ENCODE measurements around the gene NIPA2. TPM values are rescaled to one million over a fixed set of nuclear protein-coding genes. Genes with fewer than 3 reads are reported as not detected.

The NIPA2 gene
- total RNA-seq, 2 donors from 2014 or later = 57.0 to 58.3 TPM

DNA sequence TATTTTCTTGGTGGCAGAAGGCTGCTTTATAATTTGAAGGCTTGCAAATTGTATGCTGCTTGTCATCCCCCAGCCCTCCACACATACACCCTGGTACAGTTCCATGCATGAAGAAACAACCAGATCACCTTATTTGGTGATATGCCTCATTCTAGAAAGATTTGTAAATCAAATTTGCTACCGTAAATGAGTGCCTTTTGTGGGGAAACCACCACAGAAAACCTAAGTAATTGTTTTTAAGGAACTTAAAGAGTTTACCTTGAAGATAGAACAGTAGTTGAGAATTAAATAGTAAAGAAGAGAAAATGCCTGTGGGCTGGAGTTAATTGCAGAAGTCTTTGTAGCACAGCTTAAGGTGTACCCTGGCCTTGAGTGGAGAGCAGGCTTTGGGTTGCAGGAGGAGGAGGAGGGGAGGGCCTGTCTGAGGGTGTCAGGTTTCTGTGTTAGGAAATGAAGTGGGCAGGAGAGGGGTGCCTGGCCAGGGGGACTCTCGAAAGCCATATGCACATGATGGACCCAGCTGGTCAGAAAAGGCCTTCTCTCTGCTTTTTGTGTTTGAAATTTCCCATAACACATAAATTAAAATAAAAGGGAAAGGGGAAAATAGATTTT is 6.9 kb downstream of the NIPA2 start:
- DNase-seq = peak; percentile 72
- Histone ChIP-seq H3K4me3 (ENCODE audit: low read length) (no peak overlapping the region), H3K9ac (ENCODE audit: extremely low read depth, low read length, poor library complexity, severe bottlenecking) (no peak overlapping the region), H3K9me3 (ENCODE audit: control insufficient read depth, low read length) (no peaks in the 10 kb centered on the region), H3K36me3 (ENCODE audit: control insufficient read depth, insufficient read depth, low read length) (peaks cover 73% of the 10 kb centered on the region), H3K4me1 (ENCODE audit: control insufficient read depth, insufficient read depth, low read length) (peaks cover 3% of the 10 kb centered on the region), H3K27ac (ENCODE audit: low read depth, low read length) (no peak overlapping the region), H3K27me3 (ENCODE audit: control insufficient read depth, insufficient read depth, low read length, poor library complexity, severe bottlenecking) (no peaks in the 10 kb centered on the region)
- H3K4me1 Mint-ChIP-seq = peaks cover 19% of the 10 kb centered on the region
- H3K9me3 Mint-ChIP-seq = no peaks in the 10 kb centered on the region
- 83 to 86% methylated on average over 1 to 2 of the region's 2 CpGs for WGBS, 2 experiments (ENCODE audit: insufficient coverage in 1 of 2, insufficient read length in 1 of 2)
- peaks cover 59% of the 10 kb centered on the region for H3K36me3 Mint-ChIP-seq (ENCODE audit: low read depth)
- peak overlapping the region; percentile 6 for H3K27ac Mint-ChIP-seq
- no peak overlapping the region for H3K4me3 Mint-ChIP-seq
- no peaks in the 10 kb centered on the region for H3K27me3 Mint-ChIP-seq (ENCODE audit: insufficient read depth)
- TF ChIP-seq, protein P1, sequence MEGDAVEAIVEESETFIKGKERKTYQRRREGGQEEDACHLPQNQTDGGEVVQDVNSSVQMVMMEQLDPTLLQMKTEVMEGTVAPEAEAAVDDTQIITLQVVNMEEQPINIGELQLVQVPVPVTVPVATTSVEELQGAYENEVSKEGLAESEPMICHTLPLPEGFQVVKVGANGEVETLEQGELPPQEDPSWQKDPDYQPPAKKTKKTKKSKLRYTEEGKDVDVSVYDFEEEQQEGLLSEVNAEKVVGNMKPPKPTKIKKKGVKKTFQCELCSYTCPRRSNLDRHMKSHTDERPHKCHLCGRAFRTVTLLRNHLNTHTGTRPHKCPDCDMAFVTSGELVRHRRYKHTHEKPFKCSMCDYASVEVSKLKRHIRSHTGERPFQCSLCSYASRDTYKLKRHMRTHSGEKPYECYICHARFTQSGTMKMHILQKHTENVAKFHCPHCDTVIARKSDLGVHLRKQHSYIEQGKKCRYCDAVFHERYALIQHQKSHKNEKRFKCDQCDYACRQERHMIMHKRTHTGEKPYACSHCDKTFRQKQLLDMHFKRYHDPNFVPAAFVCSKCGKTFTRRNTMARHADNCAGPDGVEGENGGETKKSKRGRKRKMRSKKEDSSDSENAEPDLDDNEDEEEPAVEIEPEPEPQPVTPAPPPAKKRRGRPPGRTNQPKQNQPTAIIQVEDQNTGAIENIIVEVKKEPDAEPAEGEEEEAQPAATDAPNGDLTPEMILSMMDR (conservative IDR thresholded peaks at IDR 0.05) = no peak

GRCh38 chr15:22846073-22846472 is 7.6 kb downstream of the NIPA2 start:
- no peak overlapping the region for H3K27ac ChIP-seq (ENCODE audit: low read depth, low read length)
- Mint-ChIP-seq H3K4me1 (peaks cover 13% of the 10 kb centered on the region), H3K27me3 (ENCODE audit: insufficient read depth) (no peaks in the 10 kb centered on the region), H3K27ac (no peak overlapping the region), H3K9me3 (no peaks in the 10 kb centered on the region), H3K4me3 (no peak overlapping the region), H3K36me3 (ENCODE audit: low read depth) (peaks cover 58% of the 10 kb centered on the region)
- no peak for DNase-seq
- no peak overlapping the region for H3K9ac ChIP-seq (ENCODE audit: extremely low read depth, low read length, poor library complexity, severe bottlenecking)
- no peaks in the 10 kb centered on the region for H3K9me3 ChIP-seq (ENCODE audit: control insufficient read depth, low read length)
- H3K4me1 ChIP-seq (ENCODE audit: control insufficient read depth, insufficient read depth, low read length) = peaks cover 3% of the 10 kb centered on the region
- TF ChIP-seq, protein P1 (conservative IDR thresholded peaks at IDR 0.05) = no peak
- H3K27me3 ChIP-seq (ENCODE audit: control insufficient read depth, insufficient read depth, low read length, poor library complexity, severe bottlenecking) = no peaks in the 10 kb centered on the region
- WGBS, 2 experiments (ENCODE audit: insufficient coverage in 1 of 2, insufficient read length in 1 of 2) = 96 to 98% methylated on average over 6 of the region's 6 CpGs
- H3K36me3 ChIP-seq (ENCODE audit: control insufficient read depth, insufficient read depth, low read length) = peaks cover 77% of the 10 kb centered on the region
- no peak overlapping the region for H3K4me3 ChIP-seq (ENCODE audit: low read length)

DNA sequence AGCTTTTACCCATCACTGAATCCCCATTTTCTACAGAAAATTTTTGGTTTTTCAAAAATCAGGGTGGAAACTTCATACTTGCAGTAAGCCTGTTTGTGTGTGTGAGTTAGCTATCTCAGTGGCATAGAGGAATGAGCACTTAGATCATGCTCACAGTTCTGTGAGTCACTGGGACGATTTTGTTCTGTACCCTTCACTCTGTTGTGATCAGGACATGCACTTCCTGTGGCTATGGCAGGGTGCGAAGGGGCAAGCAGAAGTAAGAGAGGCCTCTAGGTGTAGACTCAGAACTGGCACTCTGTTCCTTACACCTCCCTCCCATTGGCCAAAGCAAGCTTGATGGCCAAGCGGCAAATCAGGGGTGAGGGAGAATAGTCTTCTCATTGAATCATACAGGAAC is 11.6 kb downstream of the NIPA2 start:
- Mint-ChIP-seq H3K4me3 (no peak overlapping the region), H3K27me3 (ENCODE audit: insufficient read depth) (no peaks in the 10 kb centered on the region), H3K27ac (peak overlapping the region; percentile 58), H3K4me1 (peaks cover 6% of the 10 kb centered on the region), H3K9me3 (no peaks in the 10 kb centered on the region), H3K36me3 (ENCODE audit: low read depth) (peaks cover 61% of the 10 kb centered on the region)
- H3K9ac ChIP-seq (ENCODE audit: extremely low read depth, low read length, poor library complexity, severe bottlenecking) = no peak overlapping the region
- peaks cover 3% of the 10 kb centered on the region for H3K4me1 ChIP-seq (ENCODE audit: control insufficient read depth, insufficient read depth, low read length)
- TF ChIP-seq, protein P1 (conservative IDR thresholded peaks at IDR 0.05) = no peak
- H3K36me3 ChIP-seq (ENCODE audit: control insufficient read depth, insufficient read depth, low read length) = peaks cover 84% of the 10 kb centered on the region
- 89 to 99% methylated on average over 1 to 3 of the region's 3 CpGs for WGBS, 2 experiments (ENCODE audit: insufficient coverage in 1 of 2, insufficient read length in 1 of 2)
- H3K27me3 ChIP-seq (ENCODE audit: control insufficient read depth, insufficient read depth, low read length, poor library complexity, severe bottlenecking) = no peaks in the 10 kb centered on the region
- no peaks in the 10 kb centered on the region for H3K9me3 ChIP-seq (ENCODE audit: control insufficient read depth, low read length)
- no peak for DNase-seq
- H3K4me3 ChIP-seq (ENCODE audit: low read length) = no peak overlapping the region
- H3K27ac ChIP-seq (ENCODE audit: low read depth, low read length) = no peak overlapping the region
